ENCODE measurements around the gene CCDC9B.
A peak's percentile ranks its signal among the peaks of the same experiment; 100 is the strongest.

The CCDC9B gene

GRCh38 chr15:40306908-40307307, 33.8 kb downstream of the CCDC9B start:
- Histone ChIP-seq H3K27ac (no peak overlapping the region), H3K9ac (ENCODE audit: insufficient read length) (peak overlapping the region; percentile 6), H3K36me3 (ENCODE audit: insufficient read depth, low read length) (peaks cover 16% of the 10 kb centered on the region; the same call in 1 of the 2 replicates), H3K4me3 (peak overlapping the region; percentile 81), H3K9me3 (ENCODE audit: low read depth, low read length) (no peaks in the 10 kb centered on the region)
- no peak for TF ChIP-seq EZH2 (IDR thresholded peaks at IDR 0.05)
- TF ChIP-seq FOXP2 (optimal IDR thresholded peaks at IDR 0.05; ENCODE audit: control extremely low read depth, extremely low read length, insufficient read depth): no peak
- TF ChIP-seq POLR2AphosphoS5 (IDR thresholded peaks at IDR 0.05; ENCODE audit: borderline replicate concordance, low read depth, low read length): no peak
- DNase-seq (ENCODE audit: low read depth, low spot score): no peak

- TF ChIP-seq POLR2AphosphoS5 (IDR thresholded peaks at IDR 0.05; ENCODE audit: borderline replicate concordance, low read depth, low read length): no peak
- TF ChIP-seq EZH2 (IDR thresholded peaks at IDR 0.05): no peak
- Histone ChIP-seq H3K4me3 (peak overlapping the region; percentile 81), H3K36me3 (ENCODE audit: insufficient read depth, low read length) (peaks cover 21% of the 10 kb centered on the region; the same call in 1 of the 2 replicates), H3K27ac (no peak overlapping the region), H3K9ac (ENCODE audit: insufficient read length) (no peak overlapping the region), H3K9me3 (ENCODE audit: low read depth, low read length) (no peaks in the 10 kb centered on the region)
- no peak for DNase-seq (ENCODE audit: low read depth, low spot score)
Observed at GRCh38 chr15:40306371-40306770, 34.4 kb downstream of the CCDC9B start.

GRCh38 chr15:40305281-40305680, 35.5 kb downstream of the CCDC9B start:
- Histone ChIP-seq H3K36me3 (ENCODE audit: insufficient read depth, low read length) (peaks cover 32% of the 10 kb centered on the region; the same call in 1 of the 2 replicates), H3K27ac (no peak overlapping the region), H3K9ac (ENCODE audit: insufficient read length) (no peak overlapping the region), H3K9me3 (ENCODE audit: low read depth, low read length) (no peaks in the 10 kb centered on the region), H3K4me3 (no peak overlapping the region)
- no peak for TF ChIP-seq FOXP2 (optimal IDR thresholded peaks at IDR 0.05; ENCODE audit: control extremely low read depth, extremely low read length, insufficient read depth)
- TF ChIP-seq EZH2 (IDR thresholded peaks at IDR 0.05): no peak
- TF ChIP-seq POLR2AphosphoS5 (IDR thresholded peaks at IDR 0.05; ENCODE audit: borderline replicate concordance, low read depth, low read length): no peak
- no peak for DNase-seq (ENCODE audit: low read depth, low spot score)

- TF ChIP-seq FOXP2 (optimal IDR thresholded peaks at IDR 0.05; ENCODE audit: control extremely low read depth, extremely low read length, insufficient read depth) (no peak), EZH2 (IDR thresholded peaks at IDR 0.05) (no peak)
- H3K36me3 ChIP-seq (ENCODE audit: insufficient read depth, low read length): peaks cover 44% of the 10 kb centered on the region
- no peak overlapping the region for H3K4me3 ChIP-seq
- no peak overlapping the region for H3K27ac ChIP-seq
- peaks cover 4% of the 10 kb centered on the region; the same call in 1 of the 2 replicates for H3K9me3 ChIP-seq (ENCODE audit: low read depth, low read length)
- H3K9ac ChIP-seq (ENCODE audit: insufficient read length): no peak overlapping the region
- DNase-seq (ENCODE audit: low read depth, low spot score): no peak
Observed at GRCh38 chr15:40303576-40303975, 37.2 kb downstream of the CCDC9B start.

GRCh38 chr15:40302981-40303380, 37.8 kb downstream of the CCDC9B start:
- H3K36me3 ChIP-seq (ENCODE audit: insufficient read depth, low read length): peaks cover 45% of the 10 kb centered on the region
- no peak for DNase-seq (ENCODE audit: low read depth, low spot score)
- TF ChIP-seq EZH2 (IDR thresholded peaks at IDR 0.05) (no peak), FOXP2 (optimal IDR thresholded peaks at IDR 0.05; ENCODE audit: control extremely low read depth, extremely low read length, insufficient read depth) (no peak), POLR2AphosphoS5 (IDR thresholded peaks at IDR 0.05; ENCODE audit: borderline replicate concordance, low read depth, low read length) (no peak)
- peaks cover 4% of the 10 kb centered on the region; the same call in 1 of the 2 replicates for H3K9me3 ChIP-seq (ENCODE audit: low read depth, low read length)
- H3K9ac ChIP-seq (ENCODE audit: insufficient read length): no peak overlapping the region
- no peak overlapping the region for H3K4me3 ChIP-seq
- no peak overlapping the region for H3K27ac ChIP-seq

GRCh38 chr15:40302288-40302886, 38.4 kb downstream of the CCDC9B start:
- no peak for DNase-seq (ENCODE audit: low read depth, low spot score)
- Histone ChIP-seq H3K9ac (ENCODE audit: insufficient read length) (no peak overlapping the region), H3K27ac (no peak overlapping the region), H3K9me3 (ENCODE audit: low read depth, low read length) (peaks cover 4% of the 10 kb centered on the region; the same call in 1 of the 2 replicates), H3K4me3 (no peak overlapping the region), H3K36me3 (ENCODE audit: insufficient read depth, low read length) (peaks cover 45% of the 10 kb centered on the region)
- TF ChIP-seq FOXP2 (optimal IDR thresholded peaks at IDR 0.05; ENCODE audit: control extremely low read depth, extremely low read length, insufficient read depth): no peak
- TF ChIP-seq POLR2AphosphoS5 (IDR thresholded peaks at IDR 0.05; ENCODE audit: borderline replicate concordance, low read depth, low read length): no peak
- TF ChIP-seq EZH2 (IDR thresholded peaks at IDR 0.05): no peak

GRCh38 chr15:40301467-40302179, 39.1 kb downstream of the CCDC9B start:
- TF ChIP-seq FOXP2 (optimal IDR thresholded peaks at IDR 0.05; ENCODE audit: control extremely low read depth, extremely low read length, insufficient read depth) (no peak), EZH2 (IDR thresholded peaks at IDR 0.05) (no peak), POLR2AphosphoS5 (IDR thresholded peaks at IDR 0.05; ENCODE audit: borderline replicate concordance, low read depth, low read length) (no peak)
- no peak for DNase-seq (ENCODE audit: low read depth, low spot score)
- no peak overlapping the region for H3K9ac ChIP-seq (ENCODE audit: insufficient read length)

GRCh38 chr15:40300771-40301170, 40.0 kb downstream of the CCDC9B start:
- Histone ChIP-seq H3K27ac (no peak overlapping the region), H3K4me3 (no peak overlapping the region), H3K9me3 (ENCODE audit: low read depth, low read length) (peaks cover 4% of the 10 kb centered on the region; the same call in 1 of the 2 replicates), H3K9ac (ENCODE audit: insufficient read length) (no peak overlapping the region), H3K36me3 (ENCODE audit: insufficient read depth, low read length) (peaks cover 45% of the 10 kb centered on the region)
- no peak for DNase-seq (ENCODE audit: low read depth, low spot score)
- no peak for TF ChIP-seq POLR2AphosphoS5 (IDR thresholded peaks at IDR 0.05; ENCODE audit: borderline replicate concordance, low read depth, low read length)

More at GRCh38 chr15:40301467-40302179, 39.1 kb downstream of the CCDC9B start:
- Histone ChIP-seq H3K27ac (no peak overlapping the region), H3K36me3 (ENCODE audit: insufficient read depth, low read length) (peaks cover 45% of the 10 kb centered on the region), H3K4me3 (no peak overlapping the region), H3K9me3 (ENCODE audit: low read depth, low read length) (peaks cover 4% of the 10 kb centered on the region; the same call in 1 of the 2 replicates)
